ENCODE data around the gene HEG1. TPM values are rescaled to one million over a fixed set of nuclear protein-coding genes. Genes with fewer than 3 reads are reported as not detected.
"Not testable (repeated sequence)": the region's sequence is repeated elsewhere in the genome, so short reads cannot be mapped to it uniquely, and the experiment has no call there.

The HEG1 gene
- total and polyA plus RNA-seq, 4 donors: 20.2 to 32.5 (median 26.3) TPM

- no peak overlapping the region for H3K27ac ChIP-seq (ENCODE audit: low read depth, low read length)
- H3K27me3 ChIP-seq (ENCODE audit: control insufficient read depth, insufficient read depth, low read length): no peaks in the 10 kb centered on the region
- WGBS (ENCODE audit: insufficient coverage): 95% methylated on average over 8 of the region's 10 CpGs
- no peaks in the 10 kb centered on the region for H3K9me3 ChIP-seq (ENCODE audit: control insufficient read depth, insufficient read depth, low read length)
- H3K4me3 ChIP-seq (ENCODE audit: low read depth, low read length): no peak overlapping the region
- no peak for DNase-seq (ENCODE audit: low read depth in 4 of 6, low spot score in 6 of 6)
- no peaks in the 10 kb centered on the region for H3K4me1 ChIP-seq (ENCODE audit: control insufficient read depth, insufficient read depth, low read length)
- H3K36me3 ChIP-seq (ENCODE audit: control insufficient read depth, insufficient read depth, low read length): peaks cover 13% of the 10 kb centered on the region
Observed at GRCh38 chr3:124967964-124968363, 87.8 kb downstream of the HEG1 start.

- H3K36me3 ChIP-seq (ENCODE audit: control insufficient read depth, insufficient read depth, low read length): peaks cover 12% of the 10 kb centered on the region
- no peak overlapping the region for H3K27ac ChIP-seq (ENCODE audit: low read depth, low read length)
- H3K9me3 ChIP-seq (ENCODE audit: control insufficient read depth, insufficient read depth, low read length): no peaks in the 10 kb centered on the region
- H3K27me3 ChIP-seq (ENCODE audit: control insufficient read depth, insufficient read depth, low read length): no peaks in the 10 kb centered on the region
- WGBS (ENCODE audit: insufficient coverage): 79% methylated on average over 4 of the region's 7 CpGs
- DNase-seq (ENCODE audit: low read depth in 4 of 6, low spot score in 6 of 6): no peak
- H3K4me1 ChIP-seq (ENCODE audit: control insufficient read depth, insufficient read depth, low read length): no peaks in the 10 kb centered on the region
- no peak overlapping the region for H3K4me3 ChIP-seq (ENCODE audit: low read depth, low read length)
Observed at GRCh38 chr3:124966521-124967445, 89.0 kb downstream of the HEG1 start.

- Histone ChIP-seq H3K4me3 (ENCODE audit: low read depth, low read length) (no peak overlapping the region), H3K27ac (ENCODE audit: low read depth, low read length) (no peak overlapping the region), H3K9me3 (ENCODE audit: control insufficient read depth, insufficient read depth, low read length) (no peaks in the 10 kb centered on the region), H3K27me3 (ENCODE audit: control insufficient read depth, insufficient read depth, low read length) (no peaks in the 10 kb centered on the region), H3K36me3 (ENCODE audit: control insufficient read depth, insufficient read depth, low read length) (peaks cover 10% of the 10 kb centered on the region), H3K4me1 (ENCODE audit: control insufficient read depth, insufficient read depth, low read length) (no peaks in the 10 kb centered on the region)
- no peak for DNase-seq (ENCODE audit: low read depth in 4 of 6, low spot score in 6 of 6)
- WGBS (ENCODE audit: insufficient coverage): no CpG with 5 or more reads among the region's 1 CpG
Observed at GRCh38 chr3:124965413-124965812, 90.4 kb downstream of the HEG1 start.

GRCh38 chr3:124964387-124964786, 91.4 kb downstream of the HEG1 start:
- Histone ChIP-seq H3K4me1 (ENCODE audit: control insufficient read depth, insufficient read depth, low read length) (no peaks in the 10 kb centered on the region), H3K36me3 (ENCODE audit: control insufficient read depth, insufficient read depth, low read length) (peaks cover 6% of the 10 kb centered on the region), H3K27me3 (ENCODE audit: control insufficient read depth, insufficient read depth, low read length) (no peaks in the 10 kb centered on the region), H3K27ac (ENCODE audit: low read depth, low read length) (no peak overlapping the region), H3K4me3 (ENCODE audit: low read depth, low read length) (no peak overlapping the region), H3K9me3 (ENCODE audit: control insufficient read depth, insufficient read depth, low read length) (no peaks in the 10 kb centered on the region)
- no peak for DNase-seq (ENCODE audit: low read depth in 4 of 6, low spot score in 6 of 6)
- WGBS (ENCODE audit: insufficient coverage): 33% methylated on average over 1 of the region's 4 CpGs

- Histone ChIP-seq H3K27me3 (ENCODE audit: control insufficient read depth, insufficient read depth, low read length) (no peaks in the 10 kb centered on the region), H3K4me1 (ENCODE audit: control insufficient read depth, insufficient read depth, low read length) (no peaks in the 10 kb centered on the region), H3K36me3 (ENCODE audit: control insufficient read depth, insufficient read depth, low read length) (peaks cover 6% of the 10 kb centered on the region), H3K4me3 (ENCODE audit: low read depth, low read length) (no peak overlapping the region), H3K27ac (ENCODE audit: low read depth, low read length) (no peak overlapping the region), H3K9me3 (ENCODE audit: control insufficient read depth, insufficient read depth, low read length) (no peaks in the 10 kb centered on the region)
- no peak for DNase-seq (ENCODE audit: low read depth in 4 of 6, low spot score in 6 of 6)
- 88% methylated on average over 3 of the region's 3 CpGs for WGBS (ENCODE audit: insufficient coverage)
Observed at GRCh38 chr3:124963755-124964154, 92.0 kb downstream of the HEG1 start.

- no peaks in the 10 kb centered on the region for H3K27me3 ChIP-seq (ENCODE audit: control insufficient read depth, insufficient read depth, low read length)
- no peak for DNase-seq (ENCODE audit: low read depth in 4 of 6, low spot score in 6 of 6)
- no CpG with 5 or more reads among the region's 2 CpGs for WGBS (ENCODE audit: insufficient coverage)
- no peaks in the 10 kb centered on the region for H3K9me3 ChIP-seq (ENCODE audit: control insufficient read depth, insufficient read depth, low read length)
- no peak overlapping the region for H3K4me3 ChIP-seq (ENCODE audit: low read depth, low read length)
- H3K27ac ChIP-seq (ENCODE audit: low read depth, low read length): no peak overlapping the region
- H3K36me3 ChIP-seq (ENCODE audit: control insufficient read depth, insufficient read depth, low read length): no peaks in the 10 kb centered on the region
- no peaks in the 10 kb centered on the region for H3K4me1 ChIP-seq (ENCODE audit: control insufficient read depth, insufficient read depth, low read length)
Observed at GRCh38 chr3:124962403-124962940, 93.3 kb downstream of the HEG1 start.

GRCh38 chr3:124960698-124961097, 95.1 kb downstream of the HEG1 start:
- Histone ChIP-seq H3K9me3 (ENCODE audit: control insufficient read depth, insufficient read depth, low read length) (no peaks in the 10 kb centered on the region), H3K4me3 (ENCODE audit: low read depth, low read length) (no peak overlapping the region), H3K36me3 (ENCODE audit: control insufficient read depth, insufficient read depth, low read length) (no peaks in the 10 kb centered on the region), H3K4me1 (ENCODE audit: control insufficient read depth, insufficient read depth, low read length) (no peaks in the 10 kb centered on the region), H3K27me3 (ENCODE audit: control insufficient read depth, insufficient read depth, low read length) (no peaks in the 10 kb centered on the region), H3K27ac (ENCODE audit: low read depth, low read length) (no peak overlapping the region)
- DNase-seq (ENCODE audit: low read depth in 4 of 6, low spot score in 6 of 6): no peak
- WGBS (ENCODE audit: insufficient coverage): 83% methylated on average over 1 of the region's 5 CpGs

- WGBS (ENCODE audit: insufficient coverage): no CpG with 5 or more reads among the region's 3 CpGs
- Histone ChIP-seq H3K27me3 (ENCODE audit: control insufficient read depth, insufficient read depth, low read length) (no peaks in the 10 kb centered on the region), H3K9me3 (ENCODE audit: control insufficient read depth, insufficient read depth, low read length) (no peaks in the 10 kb centered on the region), H3K27ac (ENCODE audit: low read depth, low read length) (no peak overlapping the region), H3K36me3 (ENCODE audit: control insufficient read depth, insufficient read depth, low read length) (no peaks in the 10 kb centered on the region), H3K4me1 (ENCODE audit: control insufficient read depth, insufficient read depth, low read length) (no peaks in the 10 kb centered on the region), H3K4me3 (ENCODE audit: low read depth, low read length) (no peak overlapping the region)
- DNase-seq (ENCODE audit: low read depth in 4 of 6, low spot score in 6 of 6): no peak
Observed at GRCh38 chr3:124960105-124960504, 95.7 kb downstream of the HEG1 start.

- H3K4me3 ChIP-seq (ENCODE audit: low read depth, low read length); DNase-seq (ENCODE audit: low read depth in 4 of 6, low spot score in 6 of 6); H3K9me3 ChIP-seq (ENCODE audit: control insufficient read depth, insufficient read depth, low read length); H3K27me3 ChIP-seq (ENCODE audit: control insufficient read depth, insufficient read depth, low read length); H3K36me3 ChIP-seq (ENCODE audit: control insufficient read depth, insufficient read depth, low read length); H3K4me1 ChIP-seq (ENCODE audit: control insufficient read depth, insufficient read depth, low read length); H3K27ac ChIP-seq (ENCODE audit: low read depth, low read length): not testable (repeated sequence)
- WGBS (ENCODE audit: insufficient coverage): 95% methylated on average over 2 of the region's 4 CpGs
Observed at GRCh38 chr3:124957951-124958350, 97.8 kb downstream of the HEG1 start.

Data from spinal cord (tissue), 10 donors.